GM21390 (cell line): ENCODE data around the gene TCF3.
"Not testable (repeated sequence)": the region's sequence is repeated elsewhere in the genome, so short reads cannot be mapped to it uniquely, and the experiment has no call there.

Source experiments
- ATAC-seq: cut with Tn5 transposase; IDR thresholded peaks from one replicate; pipeline ENCODE4 v1.9.1; 2021; ENCODE audit not compliant: unreplicated experiment

TCF3 gene

GRCh38 chr19:1651568-1652291 is 685 bp downstream of the TCF3 start:
- ATAC-seq = no peak

- ATAC-seq = no peak
Measured at GRCh38 chr19:1650650-1651567, 1.5 kb downstream of the TCF3 start.

GRCh38 chr19:1649706-1650649 is 2.4 kb downstream of the TCF3 start:
- no peak for ATAC-seq

GRCh38 chr19:1648920-1649541 is 3.4 kb downstream of the TCF3 start:
- ATAC-seq = peak; percentile 6

- ATAC-seq = peak; percentile 27
Measured at GRCh38 chr19:1648459-1648849, 4.0 kb downstream of the TCF3 start.

- ATAC-seq = no peak
Measured at GRCh38 chr19:1647501-1648458, 4.6 kb downstream of the TCF3 start.

GRCh38 chr19:1646659-1647453 is 5.6 kb downstream of the TCF3 start:
- ATAC-seq = no peak

- ATAC-seq = no peak
Measured at GRCh38 chr19:1646149-1646548, 6.3 kb downstream of the TCF3 start.

- no peak for ATAC-seq
Measured at GRCh38 chr19:1645299-1645698, 7.1 kb downstream of the TCF3 start.

- ATAC-seq = no peak
Measured at GRCh38 chr19:1644070-1644469, 8.3 kb downstream of the TCF3 start.

GRCh38 chr19:1640893-1641448 is 11.4 kb downstream of the TCF3 start:
- ATAC-seq = not testable (repeated sequence)

- no peak for ATAC-seq
Measured at GRCh38 chr19:1636325-1637236, 15.8 kb downstream of the TCF3 start.

- ATAC-seq = no peak
Measured at GRCh38 chr19:1634938-1635243, 17.5 kb downstream of the TCF3 start.

GRCh38 chr19:1634242-1634937 is 18.0 kb downstream of the TCF3 start:
- no peak for ATAC-seq

GRCh38 chr19:1633269-1633826 is 19.1 kb downstream of the TCF3 start:
- no peak for ATAC-seq

- ATAC-seq = no peak
Measured at GRCh38 chr19:1632462-1633268, 19.8 kb downstream of the TCF3 start.
